ENCODE results near the gene AP4E1.

The AP4E1 gene

DNA sequence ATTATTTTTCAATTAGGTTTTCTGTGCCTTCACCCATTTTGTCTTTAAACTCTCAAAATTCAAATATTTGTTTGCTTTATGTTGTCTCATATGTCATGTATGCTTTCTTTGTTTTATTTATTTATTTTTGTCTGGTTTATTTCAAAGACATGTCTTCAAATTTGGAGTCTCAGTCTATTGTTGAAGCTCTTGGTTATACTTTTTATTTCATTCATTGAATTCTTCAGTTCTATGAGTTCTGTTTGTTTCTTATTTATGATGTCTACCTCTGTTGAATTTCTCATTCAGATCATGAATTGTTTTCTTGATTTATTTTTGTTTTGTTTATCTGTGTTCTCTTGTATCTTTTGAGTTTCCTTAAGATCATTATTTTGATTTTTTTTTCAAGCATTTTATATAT is 55.6 kb downstream of the AP4E1 start:
- Histone ChIP-seq H3K27me3 (ENCODE audit: insufficient read depth, poor library complexity, severe bottlenecking) (no peaks in the 10 kb centered on the region), H3K27ac (replicated peaks) (no peak overlapping the region), H3K4me3 (replicated peaks; ENCODE audit: insufficient read depth, low read length) (no peak overlapping the region)
- TF ChIP-seq POLR2AphosphoS5 (IDR thresholded peaks at IDR 0.05; ENCODE audit: low read depth) (no peak), GABPA (IDR thresholded peaks at IDR 0.05; ENCODE audit: low read depth) (no peak), SPI1 (IDR thresholded peaks at IDR 0.05; ENCODE audit: borderline replicate concordance, low read depth) (no peak)
- TF ChIP-seq, protein P1, sequence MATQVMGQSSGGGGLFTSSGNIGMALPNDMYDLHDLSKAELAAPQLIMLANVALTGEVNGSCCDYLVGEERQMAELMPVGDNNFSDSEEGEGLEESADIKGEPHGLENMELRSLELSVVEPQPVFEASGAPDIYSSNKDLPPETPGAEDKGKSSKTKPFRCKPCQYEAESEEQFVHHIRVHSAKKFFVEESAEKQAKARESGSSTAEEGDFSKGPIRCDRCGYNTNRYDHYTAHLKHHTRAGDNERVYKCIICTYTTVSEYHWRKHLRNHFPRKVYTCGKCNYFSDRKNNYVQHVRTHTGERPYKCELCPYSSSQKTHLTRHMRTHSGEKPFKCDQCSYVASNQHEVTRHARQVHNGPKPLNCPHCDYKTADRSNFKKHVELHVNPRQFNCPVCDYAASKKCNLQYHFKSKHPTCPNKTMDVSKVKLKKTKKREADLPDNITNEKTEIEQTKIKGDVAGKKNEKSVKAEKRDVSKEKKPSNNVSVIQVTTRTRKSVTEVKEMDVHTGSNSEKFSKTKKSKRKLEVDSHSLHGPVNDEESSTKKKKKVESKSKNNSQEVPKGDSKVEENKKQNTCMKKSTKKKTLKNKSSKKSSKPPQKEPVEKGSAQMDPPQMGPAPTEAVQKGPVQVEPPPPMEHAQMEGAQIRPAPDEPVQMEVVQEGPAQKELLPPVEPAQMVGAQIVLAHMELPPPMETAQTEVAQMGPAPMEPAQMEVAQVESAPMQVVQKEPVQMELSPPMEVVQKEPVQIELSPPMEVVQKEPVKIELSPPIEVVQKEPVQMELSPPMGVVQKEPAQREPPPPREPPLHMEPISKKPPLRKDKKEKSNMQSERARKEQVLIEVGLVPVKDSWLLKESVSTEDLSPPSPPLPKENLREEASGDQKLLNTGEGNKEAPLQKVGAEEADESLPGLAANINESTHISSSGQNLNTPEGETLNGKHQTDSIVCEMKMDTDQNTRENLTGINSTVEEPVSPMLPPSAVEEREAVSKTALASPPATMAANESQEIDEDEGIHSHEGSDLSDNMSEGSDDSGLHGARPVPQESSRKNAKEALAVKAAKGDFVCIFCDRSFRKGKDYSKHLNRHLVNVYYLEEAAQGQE (IDR thresholded peaks at IDR 0.05; ENCODE audit: insufficient replicate concordance, low read depth): no peak
- TF ChIP-seq, protein P2, sequence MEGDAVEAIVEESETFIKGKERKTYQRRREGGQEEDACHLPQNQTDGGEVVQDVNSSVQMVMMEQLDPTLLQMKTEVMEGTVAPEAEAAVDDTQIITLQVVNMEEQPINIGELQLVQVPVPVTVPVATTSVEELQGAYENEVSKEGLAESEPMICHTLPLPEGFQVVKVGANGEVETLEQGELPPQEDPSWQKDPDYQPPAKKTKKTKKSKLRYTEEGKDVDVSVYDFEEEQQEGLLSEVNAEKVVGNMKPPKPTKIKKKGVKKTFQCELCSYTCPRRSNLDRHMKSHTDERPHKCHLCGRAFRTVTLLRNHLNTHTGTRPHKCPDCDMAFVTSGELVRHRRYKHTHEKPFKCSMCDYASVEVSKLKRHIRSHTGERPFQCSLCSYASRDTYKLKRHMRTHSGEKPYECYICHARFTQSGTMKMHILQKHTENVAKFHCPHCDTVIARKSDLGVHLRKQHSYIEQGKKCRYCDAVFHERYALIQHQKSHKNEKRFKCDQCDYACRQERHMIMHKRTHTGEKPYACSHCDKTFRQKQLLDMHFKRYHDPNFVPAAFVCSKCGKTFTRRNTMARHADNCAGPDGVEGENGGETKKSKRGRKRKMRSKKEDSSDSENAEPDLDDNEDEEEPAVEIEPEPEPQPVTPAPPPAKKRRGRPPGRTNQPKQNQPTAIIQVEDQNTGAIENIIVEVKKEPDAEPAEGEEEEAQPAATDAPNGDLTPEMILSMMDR (IDR thresholded peaks at IDR 0.05; ENCODE audit: insufficient read depth, low read length): no peak
- DNase-seq (ENCODE audit: low read depth in 1 of 2, low spot score in 1 of 2): no peak

DNA sequence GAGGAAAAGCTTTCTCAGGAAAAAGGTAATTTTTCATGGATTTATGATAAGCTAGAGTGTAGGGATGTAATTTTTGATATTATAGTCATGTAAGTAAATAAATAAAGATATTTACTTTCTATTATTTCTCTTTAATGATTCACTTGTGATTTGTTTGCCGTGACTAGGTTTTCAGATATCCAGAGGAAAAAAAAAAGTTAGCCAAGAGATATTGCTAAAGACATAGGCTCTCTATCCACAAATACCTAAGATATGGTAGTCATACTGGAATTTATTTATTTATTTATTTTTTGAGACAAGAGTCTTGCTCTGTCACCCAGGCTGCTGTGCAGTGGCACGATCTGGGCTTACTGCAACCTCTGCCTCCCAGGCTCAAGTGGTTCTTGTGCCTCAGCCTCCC is 59.9 kb downstream of the AP4E1 start:
- TF ChIP-seq, protein P2 (IDR thresholded peaks at IDR 0.05; ENCODE audit: insufficient read depth, low read length): no peak
- no peak for TF ChIP-seq GABPA (IDR thresholded peaks at IDR 0.05; ENCODE audit: low read depth)
- TF ChIP-seq SPI1 (IDR thresholded peaks at IDR 0.05; ENCODE audit: borderline replicate concordance, low read depth): no peak
- TF ChIP-seq POLR2AphosphoS5 (IDR thresholded peaks at IDR 0.05; ENCODE audit: low read depth): no peak
- TF ChIP-seq, protein P1 (IDR thresholded peaks at IDR 0.05; ENCODE audit: insufficient replicate concordance, low read depth): no peak
- H3K27me3 ChIP-seq (ENCODE audit: insufficient read depth, poor library complexity, severe bottlenecking): no peaks in the 10 kb centered on the region
- H3K4me3 ChIP-seq (replicated peaks; ENCODE audit: insufficient read depth, low read length): no peak overlapping the region
- no peak for DNase-seq (ENCODE audit: low read depth in 1 of 2, low spot score in 1 of 2)
- no peak overlapping the region for H3K27ac ChIP-seq (replicated peaks)

DNA sequence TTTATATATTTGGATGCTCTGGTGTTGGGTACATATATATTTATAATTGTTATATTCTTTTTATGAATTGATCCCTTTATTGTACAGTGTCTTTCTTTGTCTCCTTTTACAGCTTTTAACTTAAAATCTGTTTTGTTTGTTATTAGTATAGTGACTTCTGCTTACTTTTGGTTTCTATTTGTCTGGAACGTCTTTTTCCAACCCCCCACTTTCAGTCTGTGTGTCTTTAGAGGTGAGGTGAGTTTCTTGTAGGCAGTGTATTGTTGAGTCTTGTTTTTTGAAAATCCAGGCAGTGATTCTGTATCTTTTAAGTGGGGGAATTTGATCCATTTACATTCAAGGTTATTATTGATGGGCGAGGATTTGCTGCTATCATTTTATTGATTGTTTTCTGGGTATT is 62.0 kb downstream of the AP4E1 start:
- Histone ChIP-seq H3K27ac (replicated peaks) (no peak overlapping the region), H3K4me3 (replicated peaks; ENCODE audit: insufficient read depth, low read length) (no peak overlapping the region), H3K27me3 (ENCODE audit: insufficient read depth, poor library complexity, severe bottlenecking) (no peaks in the 10 kb centered on the region)
- DNase-seq (ENCODE audit: low read depth in 1 of 2, low spot score in 1 of 2): no peak
- no peak for TF ChIP-seq SPI1 (IDR thresholded peaks at IDR 0.05; ENCODE audit: borderline replicate concordance, low read depth)
- TF ChIP-seq GABPA (IDR thresholded peaks at IDR 0.05; ENCODE audit: low read depth): no peak
- TF ChIP-seq POLR2AphosphoS5 (IDR thresholded peaks at IDR 0.05; ENCODE audit: low read depth): no peak
- TF ChIP-seq, protein P2 (IDR thresholded peaks at IDR 0.05; ENCODE audit: insufficient read depth, low read length): no peak
- TF ChIP-seq, protein P1 (IDR thresholded peaks at IDR 0.05; ENCODE audit: insufficient replicate concordance, low read depth): no peak
